ENCODE measurements around the gene TUBB3.

The TUBB3 gene

GRCh38 chr16:89936508-89936907, 13.4 kb downstream of the TUBB3 start:
- Histone ChIP-seq H3K9me3 (ENCODE audit: control insufficient read depth, insufficient read depth, low read length) (no peaks in the 10 kb centered on the region), H3K9ac (ENCODE audit: low read depth, low read length) (no peak overlapping the region), H3K4me3 (ENCODE audit: low read depth, low read length) (no peak overlapping the region), H3K4me1 (ENCODE audit: control insufficient read depth, insufficient read depth, low read length) (no peaks in the 10 kb centered on the region), H3K36me3 (ENCODE audit: control insufficient read depth, insufficient read depth, low read length) (peaks cover 45% of the 10 kb centered on the region), H3K27me3 (ENCODE audit: control insufficient read depth, insufficient read depth, low read length) (no peaks in the 10 kb centered on the region)

DNA sequence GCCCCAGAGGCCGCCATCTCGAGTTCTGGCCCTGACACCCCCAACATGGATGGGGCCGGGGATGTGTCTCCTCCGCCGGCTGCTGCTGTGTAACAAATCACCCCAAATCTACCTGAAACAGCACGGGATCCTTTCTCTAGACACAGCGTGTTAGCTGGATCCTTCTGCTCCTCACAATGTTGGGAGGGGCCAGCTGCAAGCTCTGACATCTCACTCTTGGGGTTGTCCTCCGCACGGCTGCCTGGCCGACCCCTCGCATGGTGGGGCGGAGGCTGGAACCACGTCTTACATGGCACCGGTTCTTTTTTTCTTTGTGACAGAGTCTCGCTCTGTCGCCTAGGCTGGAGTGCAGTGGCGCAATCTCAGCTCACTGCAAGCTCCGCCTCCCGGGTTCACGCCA, 13.8 kb downstream of the TUBB3 start:
- Histone ChIP-seq H3K4me3 (ENCODE audit: low read depth, low read length) (no peak overlapping the region), H3K27me3 (ENCODE audit: control insufficient read depth, insufficient read depth, low read length) (no peaks in the 10 kb centered on the region), H3K9me3 (ENCODE audit: control insufficient read depth, insufficient read depth, low read length) (no peaks in the 10 kb centered on the region), H3K36me3 (ENCODE audit: control insufficient read depth, insufficient read depth, low read length) (peaks cover 41% of the 10 kb centered on the region), H3K9ac (ENCODE audit: low read depth, low read length) (no peak overlapping the region), H3K4me1 (ENCODE audit: control insufficient read depth, insufficient read depth, low read length) (no peaks in the 10 kb centered on the region)

- Histone ChIP-seq H3K4me3 (ENCODE audit: low read depth, low read length) (no peak overlapping the region), H3K9ac (ENCODE audit: low read depth, low read length) (no peak overlapping the region), H3K36me3 (ENCODE audit: control insufficient read depth, insufficient read depth, low read length) (peaks cover 27% of the 10 kb centered on the region), H3K4me1 (ENCODE audit: control insufficient read depth, insufficient read depth, low read length) (no peaks in the 10 kb centered on the region), H3K27me3 (ENCODE audit: control insufficient read depth, insufficient read depth, low read length) (no peaks in the 10 kb centered on the region), H3K9me3 (ENCODE audit: control insufficient read depth, insufficient read depth, low read length) (no peaks in the 10 kb centered on the region)
These were observed 15.2 kb downstream of the TUBB3 start for GRCh38 chr16:89938175-89938885.

- H3K9me3 ChIP-seq (ENCODE audit: control insufficient read depth, insufficient read depth, low read length) = no peaks in the 10 kb centered on the region
- no peaks in the 10 kb centered on the region for H3K36me3 ChIP-seq (ENCODE audit: control insufficient read depth, insufficient read depth, low read length)
- H3K9ac ChIP-seq (ENCODE audit: low read depth, low read length) = no peak overlapping the region
- H3K4me1 ChIP-seq (ENCODE audit: control insufficient read depth, insufficient read depth, low read length) = no peaks in the 10 kb centered on the region
- peaks cover 27% of the 10 kb centered on the region for H3K27me3 ChIP-seq (ENCODE audit: control insufficient read depth, insufficient read depth, low read length)
- H3K4me3 ChIP-seq (ENCODE audit: low read depth, low read length) = no peak overlapping the region
These were observed 21.6 kb downstream of the TUBB3 start for GRCh38 chr16:89944773-89945172.

DNA sequence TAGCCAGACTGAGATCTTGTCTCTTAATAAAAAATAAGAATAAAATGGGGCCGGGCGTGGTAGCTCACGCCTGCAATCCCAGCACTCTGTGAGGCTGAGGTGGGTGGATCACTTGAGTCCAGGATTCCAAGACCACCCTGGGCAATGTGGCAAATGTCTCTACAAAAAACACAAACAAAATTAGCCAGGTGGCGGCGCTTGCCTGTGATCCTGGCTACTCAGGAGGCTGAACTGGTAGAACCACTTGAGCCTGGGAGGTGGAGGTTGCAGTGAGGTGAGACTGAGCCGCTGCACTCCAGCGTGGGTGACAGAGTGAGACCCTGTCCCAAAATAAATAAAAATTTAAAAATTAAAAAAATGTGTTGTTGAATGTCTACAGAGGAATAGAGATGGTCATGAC, 22.5 kb downstream of the TUBB3 start:
- H3K9me3 ChIP-seq (ENCODE audit: control insufficient read depth, insufficient read depth, low read length) = no peaks in the 10 kb centered on the region
- peaks cover 29% of the 10 kb centered on the region for H3K27me3 ChIP-seq (ENCODE audit: control insufficient read depth, insufficient read depth, low read length)
- no peaks in the 10 kb centered on the region for H3K36me3 ChIP-seq (ENCODE audit: control insufficient read depth, insufficient read depth, low read length)
- no peaks in the 10 kb centered on the region for H3K4me1 ChIP-seq (ENCODE audit: control insufficient read depth, insufficient read depth, low read length)
- H3K9ac ChIP-seq (ENCODE audit: low read depth, low read length) = no peak overlapping the region
- H3K4me3 ChIP-seq (ENCODE audit: low read depth, low read length) = no peak overlapping the region

DNA sequence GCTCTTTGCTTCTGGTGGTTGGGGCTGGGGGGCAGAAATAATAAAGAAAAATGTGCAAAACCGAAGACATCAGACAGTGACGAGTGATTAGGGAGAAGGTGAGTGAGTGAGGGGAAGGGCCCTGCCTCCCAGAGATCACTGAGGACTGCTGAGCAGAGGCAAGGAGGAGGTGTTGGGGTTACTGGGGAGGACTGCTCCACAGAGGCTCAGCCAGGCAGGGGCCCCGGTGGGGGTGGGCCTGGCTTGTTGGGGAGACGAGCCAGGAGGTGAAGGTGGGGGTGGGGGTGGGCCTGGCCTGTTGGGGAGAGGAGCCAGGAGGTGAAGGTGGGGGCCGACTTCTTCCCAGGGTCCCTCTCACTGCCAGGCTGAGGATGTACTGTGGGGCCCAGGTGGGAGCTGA, 23.4 kb downstream of the TUBB3 start:
- Histone ChIP-seq H3K9me3 (ENCODE audit: control insufficient read depth, insufficient read depth, low read length) (no peaks in the 10 kb centered on the region), H3K27me3 (ENCODE audit: control insufficient read depth, insufficient read depth, low read length) (peaks cover 29% of the 10 kb centered on the region), H3K9ac (ENCODE audit: low read depth, low read length) (no peak overlapping the region), H3K4me1 (ENCODE audit: control insufficient read depth, insufficient read depth, low read length) (no peaks in the 10 kb centered on the region), H3K36me3 (ENCODE audit: control insufficient read depth, insufficient read depth, low read length) (no peaks in the 10 kb centered on the region), H3K4me3 (ENCODE audit: low read depth, low read length) (no peak overlapping the region)

GRCh38 chr16:89949121-89949742, 26.1 kb downstream of the TUBB3 start:
- H3K4me3 ChIP-seq (ENCODE audit: low read depth, low read length) = peak overlapping the region; percentile 55
- no peak overlapping the region for H3K9ac ChIP-seq (ENCODE audit: low read depth, low read length)
- H3K9me3 ChIP-seq (ENCODE audit: control insufficient read depth, insufficient read depth, low read length) = no peaks in the 10 kb centered on the region

DNA sequence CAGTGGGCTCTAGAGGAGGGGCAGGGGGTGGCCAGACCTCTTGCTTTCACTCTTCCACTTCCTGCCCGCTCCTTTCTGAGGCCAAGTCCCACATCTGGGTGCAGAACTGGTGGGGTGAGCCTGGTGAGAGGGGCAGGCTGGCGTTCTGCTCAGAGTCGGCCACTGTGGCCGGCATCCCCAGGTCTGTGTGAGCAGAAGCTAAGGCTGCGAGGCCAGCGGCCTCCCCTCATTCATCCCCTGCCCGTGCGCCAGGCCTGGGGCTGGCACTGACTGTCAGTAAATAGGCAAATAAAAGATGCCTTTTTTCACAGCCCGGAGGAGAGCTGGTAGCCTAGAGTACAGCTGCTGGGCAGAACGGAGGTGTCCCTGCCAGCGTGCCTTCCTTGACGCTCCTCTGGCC, 26.6 kb downstream of the TUBB3 start:
- Histone ChIP-seq H3K36me3 (ENCODE audit: control insufficient read depth, insufficient read depth, low read length) (peaks cover under 1% of the 10 kb centered on the region), H3K4me1 (ENCODE audit: control insufficient read depth, insufficient read depth, low read length) (no peaks in the 10 kb centered on the region), H3K9me3 (ENCODE audit: control insufficient read depth, insufficient read depth, low read length) (no peaks in the 10 kb centered on the region), H3K27me3 (ENCODE audit: control insufficient read depth, insufficient read depth, low read length) (peaks cover 27% of the 10 kb centered on the region), H3K9ac (ENCODE audit: low read depth, low read length) (no peak overlapping the region), H3K4me3 (ENCODE audit: low read depth, low read length) (peak overlapping the region; percentile 55)

More at GRCh38 chr16:89949121-89949742, 26.1 kb downstream of the TUBB3 start:
- no peaks in the 10 kb centered on the region for H3K36me3 ChIP-seq (ENCODE audit: control insufficient read depth, insufficient read depth, low read length)
- no peaks in the 10 kb centered on the region for H3K4me1 ChIP-seq (ENCODE audit: control insufficient read depth, insufficient read depth, low read length)
- peaks cover 29% of the 10 kb centered on the region for H3K27me3 ChIP-seq (ENCODE audit: control insufficient read depth, insufficient read depth, low read length)

DNA sequence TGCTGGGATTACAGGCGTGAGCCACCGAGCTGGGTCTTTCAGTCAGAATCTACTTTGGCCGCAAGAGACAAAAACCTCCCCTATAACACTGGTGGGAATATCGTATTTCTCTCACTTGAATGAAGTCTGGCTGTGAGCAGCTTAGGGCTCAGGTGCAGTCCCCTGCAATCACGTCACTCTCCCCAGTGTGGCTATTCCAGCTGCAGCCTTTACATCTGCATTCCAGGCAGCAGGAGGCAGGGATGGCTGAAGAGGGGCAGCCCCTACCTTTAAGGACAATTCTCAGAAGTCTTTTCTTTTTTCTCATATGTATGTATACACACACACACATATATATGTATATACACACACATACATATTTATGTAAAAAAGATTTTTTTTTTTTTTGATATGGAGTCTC, 28.4 kb downstream of the TUBB3 start:
- Histone ChIP-seq H3K27me3 (ENCODE audit: control insufficient read depth, insufficient read depth, low read length) (peaks cover 18% of the 10 kb centered on the region), H3K9ac (ENCODE audit: low read depth, low read length) (no peak overlapping the region), H3K4me1 (ENCODE audit: control insufficient read depth, insufficient read depth, low read length) (no peaks in the 10 kb centered on the region), H3K9me3 (ENCODE audit: control insufficient read depth, insufficient read depth, low read length) (no peaks in the 10 kb centered on the region), H3K4me3 (ENCODE audit: low read depth, low read length) (no peak overlapping the region), H3K36me3 (ENCODE audit: control insufficient read depth, insufficient read depth, low read length) (peaks cover 5% of the 10 kb centered on the region)

DNA sequence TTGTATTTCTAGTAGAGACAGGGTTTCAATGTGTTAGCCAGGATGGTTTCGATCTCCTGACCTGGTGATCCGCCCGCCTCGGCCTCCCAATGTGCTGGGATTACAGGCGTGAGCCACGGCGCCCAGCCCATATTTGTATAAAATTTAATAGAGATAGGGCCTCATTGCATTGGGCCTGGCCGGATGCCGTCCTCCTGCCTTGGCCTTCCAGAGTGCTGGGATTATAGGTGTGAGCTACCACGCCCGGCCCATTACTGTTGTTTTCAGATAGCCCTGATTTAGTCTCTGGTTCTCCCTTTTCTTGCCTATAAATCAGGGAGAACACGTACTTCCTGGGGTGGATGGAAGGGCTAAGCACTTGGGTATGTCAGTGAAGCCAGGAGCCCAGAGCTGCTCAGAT, 28.9 kb downstream of the TUBB3 start:
- H3K36me3 ChIP-seq (ENCODE audit: control insufficient read depth, insufficient read depth, low read length) = peaks cover 8% of the 10 kb centered on the region
- H3K9ac ChIP-seq (ENCODE audit: low read depth, low read length) = no peak overlapping the region
- no peaks in the 10 kb centered on the region for H3K9me3 ChIP-seq (ENCODE audit: control insufficient read depth, insufficient read depth, low read length)
- peaks cover 13% of the 10 kb centered on the region for H3K27me3 ChIP-seq (ENCODE audit: control insufficient read depth, insufficient read depth, low read length)
- H3K4me3 ChIP-seq (ENCODE audit: low read depth, low read length) = no peak overlapping the region
- no peaks in the 10 kb centered on the region for H3K4me1 ChIP-seq (ENCODE audit: control insufficient read depth, insufficient read depth, low read length)

DNA sequence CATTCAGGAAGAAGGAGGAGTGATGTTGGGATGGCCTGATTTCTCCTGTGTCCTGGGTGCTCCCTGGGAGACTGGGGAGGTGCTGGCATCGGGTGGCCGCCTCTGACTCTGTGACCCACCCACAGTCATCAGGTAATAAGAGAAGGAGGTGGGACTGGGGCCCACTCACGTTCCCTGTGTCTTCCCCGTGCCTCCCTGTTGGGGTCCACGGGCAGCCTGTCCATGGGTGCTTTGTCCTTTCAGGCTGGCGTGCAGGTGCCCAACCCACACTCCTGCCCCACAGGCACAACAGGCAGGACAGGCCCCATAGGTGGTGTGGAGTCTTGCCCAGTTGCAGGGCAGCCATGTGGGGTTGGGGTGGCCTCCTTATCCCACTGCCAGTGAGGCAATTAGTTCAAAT, 29.4 kb downstream of the TUBB3 start:
- H3K36me3 ChIP-seq (ENCODE audit: control insufficient read depth, insufficient read depth, low read length) = peaks cover 8% of the 10 kb centered on the region
- peaks cover 8% of the 10 kb centered on the region for H3K27me3 ChIP-seq (ENCODE audit: control insufficient read depth, insufficient read depth, low read length)
- no peaks in the 10 kb centered on the region for H3K4me1 ChIP-seq (ENCODE audit: control insufficient read depth, insufficient read depth, low read length)
- no peak overlapping the region for H3K4me3 ChIP-seq (ENCODE audit: low read depth, low read length)
- no peak overlapping the region for H3K9ac ChIP-seq (ENCODE audit: low read depth, low read length)
- H3K9me3 ChIP-seq (ENCODE audit: control insufficient read depth, insufficient read depth, low read length) = no peaks in the 10 kb centered on the region

GRCh38 chr16:89953671-89954406, 30.7 kb downstream of the TUBB3 start:
- no peak overlapping the region for H3K9ac ChIP-seq (ENCODE audit: low read depth, low read length)
- peaks cover 3% of the 10 kb centered on the region for H3K27me3 ChIP-seq (ENCODE audit: control insufficient read depth, insufficient read depth, low read length)
- no peak overlapping the region for H3K4me3 ChIP-seq (ENCODE audit: low read depth, low read length)
- H3K4me1 ChIP-seq (ENCODE audit: control insufficient read depth, insufficient read depth, low read length) = no peaks in the 10 kb centered on the region
- H3K36me3 ChIP-seq (ENCODE audit: control insufficient read depth, insufficient read depth, low read length) = peaks cover 8% of the 10 kb centered on the region
- H3K9me3 ChIP-seq (ENCODE audit: control insufficient read depth, insufficient read depth, low read length) = no peaks in the 10 kb centered on the region

All from iPS-15b (cell line).